GM21576 (cell line): ENCODE measurements around the gene OSGIN1.

Experiments
- ATAC-seq: cut with Tn5 transposase; IDR thresholded peaks from one replicate; pipeline ENCODE4 v1.9.1; 2021; ENCODE audit warnings: mild to moderate bottlenecking, moderate library complexity; ENCODE audit not compliant: unreplicated experiment

Gene OSGIN1

DNA sequence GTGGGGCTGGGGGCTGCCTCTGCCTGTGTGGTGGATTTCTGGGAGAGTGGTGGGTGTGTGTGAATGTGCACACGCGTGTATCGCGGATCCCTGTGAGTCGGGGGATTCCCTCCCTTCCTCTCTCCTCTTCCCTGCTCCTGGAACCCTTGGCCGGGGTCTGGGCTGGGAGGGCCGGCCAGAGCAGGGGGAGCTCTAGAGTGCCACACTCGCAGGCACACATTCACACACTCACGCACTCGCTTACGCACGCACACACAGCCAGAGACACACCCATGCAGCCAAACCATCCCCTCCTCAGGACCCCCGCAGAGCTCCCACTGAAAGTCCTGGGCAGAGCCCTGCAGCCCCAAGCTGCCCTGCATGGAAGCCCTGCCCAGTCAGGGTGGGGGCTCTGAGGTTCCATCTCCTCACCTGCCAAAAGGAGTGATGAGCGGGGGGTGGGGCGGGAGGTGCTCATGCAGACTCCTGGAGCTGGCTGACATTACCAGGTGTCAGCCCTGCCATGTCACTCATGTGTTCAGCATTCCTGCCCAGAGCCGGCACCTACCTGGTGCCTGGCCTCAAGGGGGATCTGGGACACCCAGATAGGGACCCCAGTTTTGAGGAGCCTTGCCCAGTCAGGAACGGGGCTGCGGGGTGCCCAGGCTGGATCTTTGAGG is 16.9 kb downstream of the OSGIN1 start:
- ATAC-seq: no peak

DNA sequence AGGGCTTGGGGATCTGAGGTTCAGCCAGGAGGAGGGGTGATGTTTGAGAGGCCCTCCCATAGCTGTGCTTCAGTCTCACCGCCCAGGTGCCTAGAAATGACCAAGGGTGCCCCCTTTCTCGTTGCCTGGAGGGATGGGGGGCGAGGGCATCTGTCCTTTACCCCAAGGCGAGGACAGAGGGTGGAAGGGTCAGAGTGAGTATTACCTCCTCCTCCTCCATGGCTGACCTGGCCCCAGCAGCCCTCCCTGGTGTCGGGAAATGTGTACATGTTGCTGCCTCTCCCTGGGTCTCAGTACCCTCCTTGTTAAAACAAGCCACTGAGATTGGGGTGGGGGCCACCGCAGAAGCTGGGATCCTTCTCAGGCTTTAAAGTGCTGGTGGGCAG is 17.4 kb downstream of the OSGIN1 start:
- no peak for ATAC-seq

DNA sequence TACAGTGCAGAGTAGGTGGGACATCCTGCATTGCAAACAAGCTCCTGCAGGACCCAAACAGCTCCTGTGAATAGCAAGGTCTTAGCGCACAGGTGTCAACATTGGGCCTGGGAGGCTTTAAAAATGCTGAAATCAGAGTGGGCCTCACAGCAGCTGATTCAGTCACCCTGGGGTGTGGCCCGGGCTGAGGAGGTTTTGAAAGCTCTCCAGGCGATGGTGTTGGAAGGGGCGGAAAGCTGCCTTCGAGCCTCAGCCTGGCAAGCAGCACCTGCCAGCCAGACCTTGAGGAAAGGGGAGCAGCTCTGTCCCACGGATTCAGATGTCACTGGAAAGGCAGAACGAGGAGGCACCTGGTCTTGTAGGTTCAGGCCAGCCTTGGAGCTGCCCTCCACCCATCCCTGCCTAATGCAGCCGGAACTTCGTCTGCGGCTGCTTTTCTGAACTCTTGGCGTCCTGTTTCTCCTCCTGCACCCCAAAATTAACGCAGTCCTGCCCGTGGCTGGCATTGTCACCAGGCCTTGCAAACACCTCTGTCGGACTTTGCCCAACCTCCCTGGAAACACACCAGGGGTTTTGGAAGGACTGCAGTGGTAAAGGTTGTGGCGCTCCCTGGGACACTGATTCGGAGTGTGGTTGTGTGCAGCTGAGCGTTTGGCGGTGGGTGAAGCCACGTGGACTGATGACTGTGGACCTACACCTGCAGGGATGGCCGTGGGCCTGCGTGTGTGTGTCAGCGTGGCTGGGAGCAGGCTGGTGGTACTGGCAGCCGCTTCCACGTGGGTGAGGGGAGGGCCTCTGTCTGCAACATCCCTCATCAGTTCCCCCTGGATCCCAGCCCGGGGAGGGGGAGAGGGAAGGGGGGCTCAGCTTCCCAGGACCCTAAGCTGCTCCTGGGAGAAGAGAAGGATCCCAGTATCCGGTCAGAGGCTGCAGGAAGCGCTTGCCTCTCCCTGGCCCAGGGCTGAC is 18.4 kb downstream of the OSGIN1 start:
- ATAC-seq: no peak

DNA sequence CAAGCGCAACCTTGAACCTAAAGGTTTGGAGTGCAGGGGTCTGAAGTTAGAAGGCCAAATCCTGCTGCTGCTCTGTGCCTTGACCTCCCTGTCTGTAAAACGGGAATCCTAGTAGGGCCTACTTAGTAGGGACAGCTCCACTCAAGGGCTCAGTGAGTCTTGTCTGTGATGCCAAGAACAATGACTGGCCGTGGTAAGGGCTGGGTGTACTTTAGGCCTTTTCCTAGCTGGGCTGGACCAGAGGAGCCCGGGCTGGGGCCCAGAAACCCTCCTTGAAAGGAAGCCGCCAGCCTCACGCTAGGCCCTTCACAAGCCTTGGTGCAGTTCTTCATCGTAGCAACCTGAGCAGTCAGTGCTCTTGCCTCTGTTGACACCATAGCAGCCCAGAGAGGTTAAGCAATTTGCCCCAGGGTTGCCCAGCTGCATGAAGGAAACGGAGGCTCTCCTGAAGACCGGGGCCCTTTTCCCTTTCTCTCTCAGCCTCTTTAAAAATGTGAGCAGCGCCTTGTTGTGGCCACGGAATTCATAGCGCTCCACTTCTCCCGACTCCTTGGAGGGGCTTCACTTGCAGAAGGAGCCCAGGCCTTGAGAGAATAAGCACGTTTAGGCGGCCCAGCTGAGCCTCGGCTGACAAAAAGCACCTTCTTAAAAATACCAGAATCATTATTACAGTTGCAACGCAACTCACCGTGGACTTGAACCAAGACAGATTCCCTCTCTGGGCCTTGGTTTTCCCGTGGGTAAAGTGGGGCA is 19.4 kb downstream of the OSGIN1 start:
- no peak for ATAC-seq

DNA sequence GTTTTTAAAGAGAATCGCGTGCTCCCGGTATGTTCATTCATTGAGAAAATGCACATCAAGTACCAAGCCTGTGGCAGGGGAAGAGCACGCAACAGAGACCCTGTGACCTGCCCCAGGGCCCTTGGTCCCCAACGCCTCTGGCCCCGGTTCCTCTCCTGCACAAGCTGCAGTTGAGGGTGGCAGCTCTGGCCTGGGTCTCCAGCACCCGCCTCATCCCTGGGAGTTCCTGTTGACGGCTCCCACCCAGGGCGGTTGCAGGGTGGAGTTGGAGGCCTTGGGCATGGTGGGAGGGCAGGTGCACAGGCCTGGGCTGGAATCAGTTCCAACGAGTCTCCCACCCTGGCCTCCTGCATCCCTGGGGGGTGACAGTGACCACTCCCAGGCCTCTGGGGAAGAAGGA is 20.0 kb downstream of the OSGIN1 start:
- ATAC-seq: no peak

DNA sequence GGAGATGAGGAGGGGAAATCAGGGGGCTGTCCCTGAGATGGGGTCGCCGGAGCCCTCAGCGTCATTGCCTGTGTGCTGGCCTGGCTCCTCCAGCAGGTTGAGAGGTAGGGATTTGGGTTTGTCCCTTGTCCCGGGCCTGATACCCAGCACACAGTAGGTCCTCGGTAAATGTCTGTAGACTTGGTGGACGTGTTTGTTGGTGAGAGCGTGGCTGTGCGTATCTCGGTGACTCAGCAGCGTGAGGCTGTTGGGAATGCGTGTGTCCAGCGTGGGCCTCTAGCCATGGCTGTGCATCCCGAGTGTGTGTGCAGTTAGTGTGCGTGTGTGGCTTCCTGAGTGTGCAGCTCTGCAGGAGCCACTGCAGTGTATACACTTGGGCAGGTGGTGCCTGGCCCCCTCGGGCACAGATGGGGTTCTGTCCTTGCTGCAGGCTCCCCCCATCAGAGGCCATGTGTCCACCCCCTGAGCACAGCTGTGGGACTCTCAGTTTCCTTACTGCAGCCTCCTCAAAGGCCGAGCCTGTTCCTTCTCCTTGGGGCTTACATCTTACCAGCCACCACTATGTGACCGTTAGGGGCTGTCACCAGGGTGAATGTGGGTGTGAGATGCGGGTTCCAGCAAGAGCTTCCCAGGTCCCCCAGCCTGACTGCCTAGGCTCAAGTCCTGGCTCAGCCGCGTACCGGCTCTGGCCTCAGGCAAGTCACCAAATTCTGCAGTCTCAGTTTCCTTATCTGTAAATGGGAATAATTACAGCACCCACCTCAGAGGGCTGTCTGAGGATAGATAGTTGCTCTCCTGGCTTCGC is 20.7 kb downstream of the OSGIN1 start:
- ATAC-seq: no peak

DNA sequence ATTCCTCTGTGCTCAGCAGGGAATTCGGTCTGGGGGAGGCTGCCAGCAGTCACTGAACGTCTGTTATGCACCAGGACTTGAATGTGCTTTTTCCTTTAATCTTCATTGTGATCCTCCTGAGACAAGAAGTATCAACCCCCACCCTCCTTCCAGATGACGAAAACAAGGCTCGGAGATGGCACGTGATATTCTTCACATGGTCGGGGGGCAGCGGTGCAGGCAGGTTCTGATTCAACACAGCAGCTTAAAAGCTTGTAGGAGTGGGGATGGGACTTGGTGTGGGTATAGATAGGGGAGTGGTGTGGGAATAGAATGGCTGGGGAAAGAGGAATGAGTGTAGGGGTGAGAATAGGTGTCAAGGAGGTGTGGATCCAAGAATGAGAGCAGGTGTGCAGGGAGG is 21.4 kb downstream of the OSGIN1 start:
- ATAC-seq: no peak

DNA sequence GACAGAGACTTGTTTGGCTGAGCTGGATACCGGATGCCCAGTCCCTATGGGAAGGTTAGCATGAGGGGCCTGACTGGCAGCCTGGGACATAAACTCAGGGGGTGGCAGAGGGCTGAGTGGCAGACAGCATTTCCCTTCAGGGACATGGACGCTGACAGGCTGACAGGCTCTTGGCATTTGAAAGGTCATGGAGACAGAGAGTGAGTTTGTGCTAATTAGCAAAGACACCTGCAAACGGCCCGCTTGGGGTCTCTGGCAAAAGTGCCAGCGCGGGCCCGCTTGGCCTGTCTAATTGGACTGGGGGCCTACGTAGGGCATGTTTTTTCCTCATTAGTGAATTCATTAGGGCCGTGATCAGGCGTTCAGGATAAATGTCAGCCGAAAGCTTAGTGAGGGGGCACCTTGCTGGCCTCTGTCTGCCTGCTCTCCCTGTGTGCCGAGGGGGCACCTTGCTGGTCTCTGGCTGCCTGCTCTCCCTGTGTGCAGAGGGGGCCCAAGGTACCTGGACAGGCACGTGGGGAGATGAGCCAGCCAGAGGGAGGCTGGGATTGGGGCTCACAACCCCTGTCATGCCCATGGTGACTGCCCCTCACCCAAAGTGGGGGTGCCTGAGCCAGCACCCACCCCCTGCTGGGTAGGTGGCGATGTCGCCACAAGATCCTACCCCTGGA is 22.7 kb downstream of the OSGIN1 start:
- no peak for ATAC-seq

DNA sequence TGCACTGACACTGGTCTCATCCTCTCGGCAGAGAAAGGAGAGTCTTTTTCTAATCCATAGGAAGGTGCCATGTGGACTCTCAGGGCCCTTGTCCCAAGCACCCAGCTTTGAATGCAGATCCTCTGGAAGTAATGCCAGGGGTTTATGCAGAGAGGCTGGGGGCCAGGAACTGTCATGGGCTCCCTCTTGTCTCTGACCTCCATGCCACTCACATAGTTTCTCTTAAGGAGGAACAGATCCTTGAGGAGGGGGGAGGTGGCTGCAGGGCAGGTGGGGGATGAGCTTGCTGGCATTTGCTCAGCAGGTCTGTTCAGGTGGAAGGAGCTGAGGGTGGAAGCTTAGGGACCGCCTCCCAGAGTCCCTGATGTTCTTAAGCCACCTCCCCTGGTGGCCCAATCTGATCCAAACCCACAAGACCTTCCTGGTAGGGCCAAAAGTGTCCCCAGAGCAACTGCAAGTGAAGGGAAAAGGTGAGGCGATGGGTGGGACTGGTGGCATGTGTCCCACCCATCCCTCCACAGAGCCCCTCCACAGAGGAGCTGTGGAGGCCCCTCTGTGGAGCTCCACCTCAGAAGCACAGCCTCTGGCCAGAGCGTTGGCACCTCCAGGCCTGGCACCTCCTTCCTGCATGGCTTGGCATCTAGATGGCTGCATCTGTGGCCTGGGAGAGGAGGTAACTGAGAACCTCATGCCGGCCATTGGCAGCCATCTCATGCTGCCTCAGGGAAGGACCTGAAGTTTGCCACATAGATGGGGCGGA is 24.2 kb downstream of the OSGIN1 start:
- no peak for ATAC-seq

DNA sequence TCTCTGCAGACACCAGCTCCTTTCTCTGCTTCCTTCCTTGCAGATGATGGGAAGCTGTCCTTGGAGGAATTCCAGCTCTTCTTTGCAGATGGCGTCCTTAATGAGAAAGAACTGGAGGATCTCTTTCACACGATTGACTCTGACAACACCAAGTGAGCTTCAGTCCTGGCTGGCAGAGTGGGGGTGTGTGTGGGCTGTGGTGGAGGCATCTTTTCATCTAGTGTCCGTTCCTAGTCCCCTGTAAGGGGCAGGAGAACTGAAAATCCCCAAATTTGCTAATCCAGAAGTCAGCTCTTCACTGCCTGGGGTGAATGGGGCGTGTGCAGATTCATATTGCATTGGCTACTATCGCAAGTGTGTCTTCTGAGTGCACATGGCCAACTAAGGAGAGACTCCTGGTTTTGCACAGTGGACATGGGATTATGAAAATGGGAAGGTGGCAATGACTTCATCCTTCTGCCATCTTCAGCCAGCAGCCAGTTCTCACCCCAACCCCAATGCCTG is 25.4 kb downstream of the OSGIN1 start:
- ATAC-seq: no peak

DNA sequence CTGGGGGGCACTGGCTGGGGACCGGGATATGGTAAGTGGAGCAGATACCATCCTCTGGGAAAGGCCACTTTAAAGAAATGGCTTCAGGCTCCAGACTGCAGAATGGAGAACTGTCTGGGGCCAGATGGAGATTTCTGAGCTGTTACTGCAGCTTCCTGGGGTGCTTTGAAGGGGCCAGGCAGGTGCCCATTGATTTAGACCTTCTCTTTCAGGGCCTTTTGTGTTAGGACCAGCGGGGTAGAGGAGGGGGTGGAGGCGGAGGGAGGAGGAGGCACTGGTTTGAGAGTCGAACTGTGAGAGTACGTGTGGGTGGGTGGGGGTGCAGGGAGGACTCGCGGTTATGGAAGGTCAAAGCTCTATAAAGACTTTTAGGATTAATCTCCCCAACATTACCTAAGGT is 26.4 kb downstream of the OSGIN1 start:
- ATAC-seq: no peak

DNA sequence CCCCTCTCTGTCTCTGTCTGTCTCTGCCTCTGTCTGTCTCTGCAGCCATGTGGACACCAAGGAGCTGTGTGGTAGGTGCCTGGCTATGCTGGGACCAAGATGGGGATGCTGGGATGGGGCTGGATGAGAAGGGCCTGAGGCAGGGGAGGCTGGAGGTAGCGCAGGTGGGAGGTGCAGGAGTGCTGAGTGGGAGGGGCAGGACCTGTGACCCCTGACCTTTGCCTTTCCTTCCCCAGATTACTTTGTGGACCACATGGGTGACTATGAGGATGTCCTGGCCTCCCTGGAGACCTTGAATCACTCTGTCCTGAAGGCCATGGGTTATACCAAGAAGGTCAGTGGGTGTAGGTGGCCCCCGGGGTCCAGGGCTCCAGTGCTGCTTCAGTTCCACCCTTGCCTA is 27.8 kb downstream of the OSGIN1 start:
- ATAC-seq: no peak

DNA sequence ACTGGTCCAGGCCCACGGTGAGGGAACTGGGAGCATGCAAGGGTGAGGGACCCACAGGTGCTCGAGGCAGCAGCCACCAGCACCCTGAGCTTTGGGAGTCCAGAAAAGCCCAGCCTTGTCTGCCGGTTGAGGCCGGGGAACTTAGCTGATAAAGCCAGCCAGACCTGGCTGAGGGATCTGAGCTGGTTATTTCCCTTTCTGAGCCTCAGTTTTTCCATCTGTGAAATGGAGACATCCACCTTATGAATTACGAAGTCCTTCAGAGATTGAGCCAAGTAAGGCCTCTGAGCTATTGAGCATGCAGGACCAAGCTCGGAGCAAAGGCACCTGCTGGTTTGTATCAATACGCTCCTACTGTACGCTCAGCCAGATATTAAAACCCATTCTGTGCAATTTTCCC is 28.8 kb downstream of the OSGIN1 start:
- no peak for ATAC-seq

DNA sequence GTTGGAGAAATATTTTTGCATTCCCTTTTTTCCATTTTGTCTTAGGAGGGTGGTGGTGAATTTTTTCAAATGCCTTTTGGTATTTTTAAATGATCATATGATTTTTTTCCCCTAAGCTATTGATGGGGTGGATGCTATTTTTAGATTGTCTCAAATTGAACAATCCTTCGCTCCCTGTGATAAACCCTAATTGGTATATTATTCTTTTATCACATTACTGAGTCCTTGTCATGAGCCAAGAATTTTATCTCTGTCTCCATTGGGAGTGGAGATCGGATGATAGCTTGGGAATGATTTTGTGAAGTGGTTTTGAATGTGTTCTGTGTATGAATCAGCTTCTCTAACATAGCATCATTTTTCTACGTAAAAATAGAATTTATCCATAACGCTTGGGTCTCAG is 30.5 kb downstream of the OSGIN1 start:
- no peak for ATAC-seq

DNA sequence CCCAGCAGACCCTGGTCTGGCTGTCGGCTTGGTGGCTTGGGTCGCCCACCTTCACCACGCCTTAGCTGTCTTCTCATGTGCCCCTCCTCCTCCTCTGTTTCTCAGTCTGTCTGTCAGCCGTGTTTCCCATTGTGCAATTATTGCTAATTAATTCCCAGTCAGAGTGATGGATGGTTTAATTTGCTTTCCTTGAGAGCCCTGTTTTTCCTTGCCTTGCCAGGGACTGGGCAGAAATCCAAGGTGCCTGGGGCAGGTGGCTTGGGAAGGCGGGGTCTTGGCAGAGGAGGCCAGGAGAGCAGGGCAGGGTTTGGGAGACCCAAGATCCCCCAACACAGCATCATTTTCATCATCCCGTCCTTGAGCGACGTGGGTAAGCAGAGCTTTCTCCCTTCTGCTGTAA is 36.3 kb downstream of the OSGIN1 start:
- no peak for ATAC-seq

DNA sequence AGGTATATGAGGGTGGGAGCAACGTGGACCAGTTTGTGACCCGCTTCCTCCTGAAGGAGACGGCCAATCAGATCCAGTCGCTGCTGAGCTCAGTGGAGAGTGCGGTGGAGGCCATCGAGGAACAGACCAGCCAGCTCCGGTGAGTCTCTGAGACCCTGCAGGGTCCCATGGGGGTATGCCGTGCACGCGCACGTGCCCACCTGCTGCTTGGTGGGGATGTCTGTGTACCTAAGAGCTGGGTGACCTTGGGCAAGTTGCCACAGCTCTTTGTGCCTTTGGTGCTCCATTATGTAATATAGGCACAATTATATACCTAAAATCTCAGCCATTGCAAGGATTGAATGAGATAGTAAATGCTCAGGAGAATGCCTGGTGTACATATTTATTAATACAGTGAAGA is 37.5 kb downstream of the OSGIN1 start:
- no peak for ATAC-seq

DNA sequence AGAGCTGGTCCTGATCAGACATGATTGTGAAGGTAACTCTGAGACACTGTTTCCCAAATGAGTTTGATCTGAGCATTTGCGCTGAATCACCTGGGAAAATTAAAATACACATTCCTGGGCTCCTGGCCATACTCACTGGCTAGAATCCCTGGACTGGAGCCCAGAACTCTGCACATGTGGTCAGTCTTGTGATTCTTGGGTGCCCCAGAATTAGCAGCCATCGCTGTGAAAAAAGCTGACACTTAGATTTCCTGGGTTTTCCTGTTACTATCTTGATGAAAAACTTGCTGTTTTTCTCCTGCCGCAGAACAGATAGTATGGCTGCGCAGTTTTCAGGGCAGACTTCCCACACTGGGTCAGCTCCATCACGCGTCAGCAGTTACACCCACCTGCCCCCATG is 39.6 kb downstream of the OSGIN1 start:
- ATAC-seq: no peak

DNA sequence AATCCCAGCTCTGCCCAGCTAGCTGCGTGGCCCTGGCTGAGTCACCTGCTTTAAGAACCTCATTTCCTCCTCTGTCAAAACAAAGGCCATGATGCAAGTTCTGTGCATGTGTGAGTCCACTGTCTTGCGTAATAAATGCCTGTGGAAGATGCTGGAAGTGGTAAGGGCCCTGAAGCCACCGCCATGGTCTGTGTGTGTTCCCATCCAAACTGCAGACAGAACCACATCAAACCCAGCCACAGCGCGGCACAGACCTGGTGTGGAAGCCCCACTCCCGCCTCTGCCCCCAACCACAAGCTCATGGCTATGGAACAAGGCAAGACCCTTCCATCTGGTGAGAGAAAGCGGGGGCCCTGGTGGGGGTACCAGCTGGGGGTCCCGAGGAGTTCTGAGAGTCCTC is 41.0 kb downstream of the OSGIN1 start:
- no peak for ATAC-seq

DNA sequence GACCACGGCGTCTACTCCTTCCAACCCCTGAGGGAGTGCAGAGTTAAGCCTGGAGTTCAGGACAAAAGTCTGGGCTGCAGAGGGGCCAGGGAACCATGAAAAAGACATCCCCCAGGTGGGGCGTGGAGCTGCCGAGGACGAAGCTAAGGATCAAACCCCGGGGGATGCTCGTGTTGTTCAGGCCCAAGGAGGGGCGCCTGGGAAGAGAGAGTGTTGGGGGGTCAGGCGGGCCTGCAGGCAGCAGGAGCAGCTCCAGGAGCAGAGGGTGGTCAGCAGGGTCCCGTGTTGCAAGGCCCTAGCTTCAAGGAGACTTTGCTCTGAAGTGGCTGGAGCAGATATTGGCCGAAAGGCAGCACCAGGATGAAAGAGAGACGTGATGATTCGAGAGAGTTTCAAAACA is 41.7 kb downstream of the OSGIN1 start:
- ATAC-seq: no peak
